ENCODE data around the gene KAT2A. TPM values are rescaled to one million over a fixed set of nuclear protein-coding genes. Genes with fewer than 3 reads are reported as not detected.
A peak's percentile ranks its signal among the peaks of the same experiment; 100 is the strongest.

Gene KAT2A
- total and polyA plus RNA-seq, 9 of the 15 experiments (the other 6 are each of a cell fraction or from before 2014, with no cell fraction given): 1.5 to 80.4 (median 31.9) TPM

DNA sequence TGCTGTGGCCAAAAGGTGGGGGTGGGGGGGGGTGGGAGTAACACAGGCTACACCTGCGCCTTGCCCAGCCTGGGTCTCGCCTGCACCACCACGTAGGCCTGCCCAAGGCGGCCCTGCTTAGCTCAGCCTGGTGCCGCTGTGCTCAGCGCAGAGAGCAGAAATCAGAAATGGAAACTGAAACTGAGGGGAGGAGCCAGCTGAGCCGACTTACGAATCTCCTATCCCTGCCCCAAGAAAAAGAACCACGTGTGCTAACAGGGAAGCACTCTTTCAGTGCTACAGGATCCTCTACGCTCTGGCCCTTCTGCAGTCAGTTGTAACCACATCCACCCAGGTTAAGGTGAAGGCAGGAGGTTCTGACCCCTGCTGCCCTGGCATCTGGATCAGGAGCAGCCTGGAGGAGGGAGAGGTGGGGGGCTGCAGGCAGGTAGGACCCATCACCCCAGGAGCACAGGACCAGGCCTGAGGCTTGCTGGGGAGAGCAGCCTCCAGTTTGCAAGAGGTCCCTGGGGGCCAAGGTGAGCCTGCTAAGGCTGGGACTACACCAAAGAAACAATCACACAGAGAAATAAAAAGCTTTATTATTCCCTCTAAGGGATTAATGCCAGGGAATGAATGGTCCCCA, 8.5 kb downstream of the KAT2A start, which contains the start of gene DHX58 (continued):
- TF ChIP-seq, protein P1, sequence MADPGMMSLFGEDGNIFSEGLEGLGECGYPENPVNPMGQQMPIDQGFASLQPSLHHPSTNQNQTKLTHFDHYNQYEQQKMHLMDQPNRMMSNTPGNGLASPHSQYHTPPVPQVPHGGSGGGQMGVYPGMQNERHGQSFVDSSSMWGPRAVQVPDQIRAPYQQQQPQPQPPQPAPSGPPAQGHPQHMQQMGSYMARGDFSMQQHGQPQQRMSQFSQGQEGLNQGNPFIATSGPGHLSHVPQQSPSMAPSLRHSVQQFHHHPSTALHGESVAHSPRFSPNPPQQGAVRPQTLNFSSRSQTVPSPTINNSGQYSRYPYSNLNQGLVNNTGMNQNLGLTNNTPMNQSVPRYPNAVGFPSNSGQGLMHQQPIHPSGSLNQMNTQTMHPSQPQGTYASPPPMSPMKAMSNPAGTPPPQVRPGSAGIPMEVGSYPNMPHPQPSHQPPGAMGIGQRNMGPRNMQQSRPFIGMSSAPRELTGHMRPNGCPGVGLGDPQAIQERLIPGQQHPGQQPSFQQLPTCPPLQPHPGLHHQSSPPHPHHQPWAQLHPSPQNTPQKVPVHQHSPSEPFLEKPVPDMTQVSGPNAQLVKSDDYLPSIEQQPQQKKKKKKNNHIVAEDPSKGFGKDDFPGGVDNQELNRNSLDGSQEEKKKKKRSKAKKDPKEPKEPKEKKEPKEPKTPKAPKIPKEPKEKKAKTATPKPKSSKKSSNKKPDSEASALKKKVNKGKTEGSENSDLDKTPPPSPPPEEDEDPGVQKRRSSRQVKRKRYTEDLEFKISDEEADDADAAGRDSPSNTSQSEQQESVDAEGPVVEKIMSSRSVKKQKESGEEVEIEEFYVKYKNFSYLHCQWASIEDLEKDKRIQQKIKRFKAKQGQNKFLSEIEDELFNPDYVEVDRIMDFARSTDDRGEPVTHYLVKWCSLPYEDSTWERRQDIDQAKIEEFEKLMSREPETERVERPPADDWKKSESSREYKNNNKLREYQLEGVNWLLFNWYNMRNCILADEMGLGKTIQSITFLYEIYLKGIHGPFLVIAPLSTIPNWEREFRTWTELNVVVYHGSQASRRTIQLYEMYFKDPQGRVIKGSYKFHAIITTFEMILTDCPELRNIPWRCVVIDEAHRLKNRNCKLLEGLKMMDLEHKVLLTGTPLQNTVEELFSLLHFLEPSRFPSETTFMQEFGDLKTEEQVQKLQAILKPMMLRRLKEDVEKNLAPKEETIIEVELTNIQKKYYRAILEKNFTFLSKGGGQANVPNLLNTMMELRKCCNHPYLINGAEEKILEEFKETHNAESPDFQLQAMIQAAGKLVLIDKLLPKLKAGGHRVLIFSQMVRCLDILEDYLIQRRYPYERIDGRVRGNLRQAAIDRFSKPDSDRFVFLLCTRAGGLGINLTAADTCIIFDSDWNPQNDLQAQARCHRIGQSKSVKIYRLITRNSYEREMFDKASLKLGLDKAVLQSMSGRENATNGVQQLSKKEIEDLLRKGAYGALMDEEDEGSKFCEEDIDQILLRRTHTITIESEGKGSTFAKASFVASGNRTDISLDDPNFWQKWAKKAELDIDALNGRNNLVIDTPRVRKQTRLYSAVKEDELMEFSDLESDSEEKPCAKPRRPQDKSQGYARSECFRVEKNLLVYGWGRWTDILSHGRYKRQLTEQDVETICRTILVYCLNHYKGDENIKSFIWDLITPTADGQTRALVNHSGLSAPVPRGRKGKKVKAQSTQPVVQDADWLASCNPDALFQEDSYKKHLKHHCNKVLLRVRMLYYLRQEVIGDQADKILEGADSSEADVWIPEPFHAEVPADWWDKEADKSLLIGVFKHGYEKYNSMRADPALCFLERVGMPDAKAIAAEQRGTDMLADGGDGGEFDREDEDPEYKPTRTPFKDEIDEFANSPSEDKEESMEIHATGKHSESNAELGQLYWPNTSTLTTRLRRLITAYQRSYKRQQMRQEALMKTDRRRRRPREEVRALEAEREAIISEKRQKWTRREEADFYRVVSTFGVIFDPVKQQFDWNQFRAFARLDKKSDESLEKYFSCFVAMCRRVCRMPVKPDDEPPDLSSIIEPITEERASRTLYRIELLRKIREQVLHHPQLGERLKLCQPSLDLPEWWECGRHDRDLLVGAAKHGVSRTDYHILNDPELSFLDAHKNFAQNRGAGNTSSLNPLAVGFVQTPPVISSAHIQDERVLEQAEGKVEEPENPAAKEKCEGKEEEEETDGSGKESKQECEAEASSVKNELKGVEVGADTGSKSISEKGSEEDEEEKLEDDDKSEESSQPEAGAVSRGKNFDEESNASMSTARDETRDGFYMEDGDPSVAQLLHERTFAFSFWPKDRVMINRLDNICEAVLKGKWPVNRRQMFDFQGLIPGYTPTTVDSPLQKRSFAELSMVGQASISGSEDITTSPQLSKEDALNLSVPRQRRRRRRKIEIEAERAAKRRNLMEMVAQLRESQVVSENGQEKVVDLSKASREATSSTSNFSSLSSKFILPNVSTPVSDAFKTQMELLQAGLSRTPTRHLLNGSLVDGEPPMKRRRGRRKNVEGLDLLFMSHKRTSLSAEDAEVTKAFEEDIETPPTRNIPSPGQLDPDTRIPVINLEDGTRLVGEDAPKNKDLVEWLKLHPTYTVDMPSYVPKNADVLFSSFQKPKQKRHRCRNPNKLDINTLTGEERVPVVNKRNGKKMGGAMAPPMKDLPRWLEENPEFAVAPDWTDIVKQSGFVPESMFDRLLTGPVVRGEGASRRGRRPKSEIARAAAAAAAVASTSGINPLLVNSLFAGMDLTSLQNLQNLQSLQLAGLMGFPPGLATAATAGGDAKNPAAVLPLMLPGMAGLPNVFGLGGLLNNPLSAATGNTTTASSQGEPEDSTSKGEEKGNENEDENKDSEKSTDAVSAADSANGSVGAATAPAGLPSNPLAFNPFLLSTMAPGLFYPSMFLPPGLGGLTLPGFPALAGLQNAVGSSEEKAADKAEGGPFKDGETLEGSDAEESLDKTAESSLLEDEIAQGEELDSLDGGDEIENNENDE (IDR thresholded peaks at IDR 0.05; ENCODE audit: low read depth, low read length): no peak
- 0 out of 2 replicates have a peak, but pooled peaks have one; percentile 29 for TF ChIP-seq POLR2G (IDR thresholded peaks at IDR 0.05; ENCODE audit: low read depth, low read length)
- TF ChIP-seq HINFP (tag; conservative IDR thresholded peaks at IDR 0.05; ENCODE audit: low read depth): no peak
- TF ChIP-seq DLX4 (CRISPR knock-in tag; IDR thresholded peaks at IDR 0.05): no peak
- TF ChIP-seq GABPA (tag; conservative IDR thresholded peaks at IDR 0.05; ENCODE audit: low read depth): no peak
- TF ChIP-seq, protein P2, sequence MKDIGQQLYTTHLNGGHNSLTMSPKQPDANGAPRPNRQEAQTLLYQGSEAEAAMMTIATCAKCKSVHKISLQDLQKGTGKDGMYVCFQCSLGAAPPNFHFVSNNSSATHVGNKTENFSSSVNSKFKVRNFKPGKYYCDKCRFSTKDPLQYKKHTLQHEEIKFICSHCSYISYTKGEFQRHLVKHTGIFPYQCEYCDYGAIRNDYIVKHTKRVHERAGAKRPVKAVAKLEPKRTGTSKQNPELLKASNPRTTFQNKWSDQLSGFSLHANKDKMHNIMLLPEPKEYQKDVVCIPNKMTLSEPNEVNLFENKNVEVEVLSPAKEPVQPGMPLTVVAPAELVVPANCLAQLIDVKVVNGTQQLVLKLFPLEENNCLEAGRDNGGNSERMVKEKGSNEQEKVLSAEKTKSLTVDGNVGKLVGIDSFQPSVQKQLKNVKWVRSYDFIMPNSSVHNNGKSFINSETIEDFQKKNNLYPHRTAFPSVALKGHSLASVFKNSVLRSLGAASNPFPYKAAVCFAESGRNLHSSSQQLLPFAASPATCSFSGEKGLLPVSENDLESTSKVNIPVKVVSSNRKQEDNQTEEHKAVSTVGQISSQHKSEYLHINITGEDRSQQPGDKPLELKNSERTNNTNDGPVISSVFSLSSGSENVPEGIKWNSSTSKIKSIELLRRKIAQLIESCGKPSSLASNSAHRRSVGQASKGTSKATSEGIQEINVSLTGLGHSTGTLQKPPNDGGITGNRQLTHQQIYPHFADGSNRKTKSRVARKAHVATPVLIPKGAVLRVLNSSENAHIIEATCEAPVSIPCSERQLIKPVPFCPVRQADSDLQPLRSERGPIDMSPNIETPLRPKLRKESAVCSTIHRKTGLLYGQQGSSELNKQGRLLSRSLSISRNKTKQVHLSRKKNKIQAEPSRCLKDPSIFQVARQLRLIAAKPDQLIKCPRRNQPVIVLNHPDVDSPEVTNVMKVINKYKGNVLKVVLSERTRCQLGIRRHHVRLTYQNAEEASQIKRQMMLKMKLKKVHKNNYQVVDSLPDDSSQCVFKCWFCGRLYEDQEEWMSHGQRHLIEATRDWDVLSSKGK (CRISPR knock-in tag; IDR thresholded peaks at IDR 0.05): no peak
- TF ChIP-seq MAX (CRISPR knock-in tag; IDR thresholded peaks at IDR 0.05): peak; percentile 72
- no peak for TF ChIP-seq GATAD2A (IDR thresholded peaks at IDR 0.05)
- TF ChIP-seq MAZ (CRISPR knock-in tag; conservative IDR thresholded peaks at IDR 0.05 in 1 of 2, IDR thresholded peaks at IDR 0.05 in 1 of 2): 0 out of 4 replicates have a peak, but pooled peaks of 1 of the 2 experiments have one; percentile 31
